Choroid plexus epithelial cell (primary cell): Measurements from ENCODE around the gene MKLN1.

Experiments used
- DNase-seq: peaks from one replicate; pipeline ENCODE4 v3.0.0-alpha.2; 2010; ENCODE audit warnings: low read depth
- H3K4me3 ChIP-seq: 2 replicates; pipeline ENCODE4 v1.5.1; 2011; ENCODE audit warnings: low read depth, mild to moderate bottlenecking, control low read depth, low read length, moderate library complexity
- CTCF ChIP-seq: conservative IDR thresholded peaks from 2 replicates; pipeline ENCODE4 v1.5.1; 2011; ENCODE audit warnings: low read depth, mild to moderate bottlenecking, control low read depth, inconsistent platforms, low read length, moderate library complexity

Gene MKLN1

GRCh38 chr7:131524703-131525102, 197.0 kb downstream of the MKLN1 start:
- DNase-seq: no peak
- no peak overlapping the region for H3K4me3 ChIP-seq
- TF ChIP-seq CTCF: no peak

DNA sequence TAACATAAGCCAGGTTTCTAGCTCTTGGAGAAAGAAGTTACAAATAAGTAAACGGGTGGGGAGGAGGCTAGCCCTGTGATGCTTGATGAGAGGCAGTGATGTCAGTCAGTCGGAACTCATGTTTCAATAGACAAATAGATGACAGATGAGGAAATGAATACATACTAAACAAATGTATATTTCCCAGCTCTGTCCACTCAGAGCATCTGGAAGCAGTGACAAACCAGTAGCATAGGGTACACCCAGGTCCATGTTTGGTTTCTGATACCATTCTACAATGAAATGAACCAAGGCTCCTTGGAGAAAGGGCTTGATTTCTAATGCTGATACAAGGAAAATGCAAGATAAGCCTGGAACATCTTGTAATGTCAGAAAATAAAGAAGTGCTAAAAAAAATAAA, 198.1 kb downstream of the MKLN1 start:
- no peak for DNase-seq
- H3K4me3 ChIP-seq: no peak overlapping the region
- TF ChIP-seq CTCF: no peak

GRCh38 chr7:131527456-131527855, 199.8 kb downstream of the MKLN1 start:
- H3K4me3 ChIP-seq: no peak overlapping the region
- DNase-seq: no peak
- TF ChIP-seq CTCF: no peak

GRCh38 chr7:131529179-131529578, 201.5 kb downstream of the MKLN1 start:
- TF ChIP-seq CTCF: no peak
- DNase-seq: no peak
- no peak overlapping the region for H3K4me3 ChIP-seq

GRCh38 chr7:131529617-131530016, 201.9 kb downstream of the MKLN1 start:
- no peak overlapping the region for H3K4me3 ChIP-seq
- DNase-seq: no peak
- no peak for TF ChIP-seq CTCF

- no peak for TF ChIP-seq CTCF
- no peak overlapping the region for H3K4me3 ChIP-seq
- no peak for DNase-seq
Observed at GRCh38 chr7:131530137-131530536, 202.5 kb downstream of the MKLN1 start.

DNA sequence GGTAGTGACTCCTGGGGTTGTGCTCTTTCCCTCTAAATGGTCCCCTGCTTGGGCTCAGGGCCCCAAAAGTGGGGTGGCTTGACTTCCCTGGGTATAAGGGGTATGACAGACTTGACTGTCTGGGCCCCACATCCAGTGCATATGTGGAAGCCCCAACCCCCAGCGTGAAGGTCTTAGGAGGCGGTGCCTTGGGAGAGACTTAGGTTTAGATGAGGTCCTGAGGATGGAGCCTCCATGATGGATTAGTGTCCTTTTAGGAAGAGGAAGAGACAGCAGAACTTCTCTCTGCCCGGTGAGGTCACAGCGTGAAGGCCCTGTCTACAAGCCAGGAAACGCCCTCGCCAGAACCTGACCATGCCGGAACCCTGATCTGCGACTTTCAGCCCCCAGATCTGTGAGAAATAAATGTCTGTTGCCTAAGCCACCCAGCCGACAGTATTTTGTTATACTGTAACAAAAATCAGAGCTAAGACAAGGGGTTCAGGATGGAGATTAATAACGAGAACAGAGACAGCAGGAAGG, 205.0 kb downstream of the MKLN1 start:
- no peak for TF ChIP-seq CTCF

More for the DNA sequence above, 205.0 kb downstream of the MKLN1 start:
- no peak overlapping the region for H3K4me3 ChIP-seq
- DNase-seq: no peak
